8988T (cell line): ENCODE results near the gene TCF21.
"Not testable (repeated sequence)": the region's sequence is repeated elsewhere in the genome, so short reads cannot be mapped to it uniquely, and the experiment has no call there.

Experiments
- DNase-seq: peaks from one replicate; pipeline ENCODE4 v3.0.0; 2011

TCF21 gene

GRCh38 chr6:133890711-133891148 lies 1.8 kb downstream of the TCF21 start:
- DNase-seq: no peak

- DNase-seq: peak; percentile 70
Observed at GRCh38 chr6:133891149-133891926, 2.4 kb downstream of the TCF21 start.

- no peak for DNase-seq
Observed at GRCh38 chr6:133891927-133892812, 3.3 kb downstream of the TCF21 start.

GRCh38 chr6:133892813-133893691 lies 4.1 kb downstream of the TCF21 start:
- DNase-seq: no peak

GRCh38 chr6:133893946-133894345 lies 5.0 kb downstream of the TCF21 start:
- no peak for DNase-seq

GRCh38 chr6:133894369-133894768 lies 5.5 kb downstream of the TCF21 start:
- no peak for DNase-seq

GRCh38 chr6:133894795-133895358 lies 6.0 kb downstream of the TCF21 start:
- no peak for DNase-seq

- no peak for DNase-seq
Observed at GRCh38 chr6:133895573-133896343, 6.8 kb downstream of the TCF21 start.

GRCh38 chr6:133896344-133896721 lies 7.4 kb downstream of the TCF21 start:
- no peak for DNase-seq

- DNase-seq: no peak
Observed at GRCh38 chr6:133898263-133898662, 9.3 kb downstream of the TCF21 start.

GRCh38 chr6:133899556-133899955 lies 10.6 kb downstream of the TCF21 start:
- DNase-seq: no peak

- no peak for DNase-seq
Observed at GRCh38 chr6:133903855-133904254, 14.9 kb downstream of the TCF21 start.

- no peak for DNase-seq
Observed at GRCh38 chr6:133906050-133906449, 17.1 kb downstream of the TCF21 start.

GRCh38 chr6:133916650-133917151 lies 27.8 kb downstream of the TCF21 start:
- DNase-seq: no peak

- DNase-seq: no peak
Observed at GRCh38 chr6:133917781-133918180, 28.9 kb downstream of the TCF21 start.

- DNase-seq: no peak
Observed at GRCh38 chr6:133918208-133918930, 29.5 kb downstream of the TCF21 start.

GRCh38 chr6:133919362-133919761 lies 30.4 kb downstream of the TCF21 start:
- no peak for DNase-seq

- DNase-seq: peak; percentile 61
Observed at GRCh38 chr6:133921249-133921859, 32.4 kb downstream of the TCF21 start.

- no peak for DNase-seq
Observed at GRCh38 chr6:133923938-133924593, 35.2 kb downstream of the TCF21 start.

- not testable (repeated sequence) for DNase-seq
Observed at GRCh38 chr6:133931221-133931620, 42.3 kb downstream of the TCF21 start.
